ENCODE results near the gene SPHK2.
A peak's percentile ranks its signal among the peaks of the same experiment; 100 is the strongest.
"Not testable (repeated sequence)": the region's sequence is repeated elsewhere in the genome, so short reads cannot be mapped to it uniquely, and the experiment has no call there.

Gene SPHK2

DNA sequence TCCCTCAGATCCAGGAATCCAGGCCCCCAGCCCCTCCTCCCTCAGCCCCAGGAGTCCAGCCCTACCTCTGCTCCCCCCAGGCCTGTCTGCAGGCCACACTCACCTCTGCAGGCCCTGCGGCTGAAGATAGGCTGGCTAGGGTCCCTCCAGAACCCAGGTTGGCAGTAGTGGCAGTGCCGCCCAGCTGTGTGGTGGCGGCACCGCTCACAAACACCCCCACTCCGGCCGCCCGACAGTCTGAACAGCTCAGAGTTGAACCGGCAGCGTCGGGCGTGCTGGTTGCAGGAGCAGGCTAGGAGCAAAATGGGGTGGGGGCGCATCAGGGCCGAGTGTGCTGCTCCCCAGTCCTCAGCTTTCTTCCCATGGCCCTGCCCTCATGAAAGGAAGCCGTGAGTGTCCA lies 45.2 kb downstream of the SPHK2 start:
- no peak for DNase-seq

DNA sequence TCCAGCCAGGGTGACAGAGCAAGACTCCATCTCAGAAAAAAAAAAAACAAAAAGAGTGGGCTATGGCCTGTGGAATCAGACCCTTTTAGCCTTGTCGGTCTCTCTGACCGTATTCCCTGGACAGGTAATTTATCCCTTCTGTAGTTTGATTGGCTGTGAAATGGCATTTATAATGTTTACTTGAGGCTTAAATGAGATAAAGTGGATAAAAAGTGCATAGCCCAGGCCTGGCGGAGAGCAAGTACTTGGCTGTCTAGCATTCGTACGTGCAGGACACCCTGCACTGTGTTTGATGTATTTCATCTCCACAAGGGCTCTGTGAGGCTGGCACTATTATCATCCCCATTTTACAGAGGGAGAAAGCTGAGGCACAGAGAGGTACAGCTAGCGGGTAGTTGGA lies 46.5 kb downstream of the SPHK2 start:
- no peak for DNase-seq

DNA sequence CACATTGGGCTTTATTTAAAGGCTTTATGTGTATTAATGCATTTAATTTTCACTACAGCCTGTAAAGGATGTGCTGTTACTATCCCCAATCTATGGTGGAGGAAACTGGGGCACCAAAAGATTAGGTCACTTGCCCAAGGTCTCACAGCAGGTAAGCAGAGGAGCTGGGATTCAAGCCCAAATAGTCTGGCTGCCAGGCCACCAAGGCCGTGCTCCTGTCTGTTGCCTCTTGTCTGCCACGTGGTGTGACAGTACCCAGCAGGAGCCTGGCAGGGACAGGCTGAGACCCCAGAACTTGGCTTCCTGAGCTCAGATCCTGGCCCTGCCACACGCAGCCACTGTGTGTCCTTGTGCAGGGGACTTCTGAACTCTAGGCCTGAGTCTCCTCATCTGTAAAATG lies 49.0 kb downstream of the SPHK2 start:
- no peak for DNase-seq

DNA sequence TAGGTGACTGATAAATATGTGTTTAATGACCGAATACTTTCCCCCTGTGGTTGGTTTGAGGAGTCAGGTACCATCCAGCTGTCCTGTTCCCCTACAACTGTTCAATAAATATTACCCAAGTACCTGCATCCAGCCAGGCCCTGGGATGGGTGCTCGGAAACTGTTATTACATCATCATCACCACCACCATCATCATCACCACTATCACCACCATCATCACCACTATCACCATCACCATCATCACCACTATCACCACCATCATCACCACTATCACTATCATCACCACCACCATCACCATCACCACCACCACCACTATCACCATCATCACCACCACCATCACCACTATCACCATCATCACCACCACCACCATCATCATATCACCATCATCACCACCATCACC lies 49.5 kb downstream of the SPHK2 start:
- no peak for DNase-seq

DNA sequence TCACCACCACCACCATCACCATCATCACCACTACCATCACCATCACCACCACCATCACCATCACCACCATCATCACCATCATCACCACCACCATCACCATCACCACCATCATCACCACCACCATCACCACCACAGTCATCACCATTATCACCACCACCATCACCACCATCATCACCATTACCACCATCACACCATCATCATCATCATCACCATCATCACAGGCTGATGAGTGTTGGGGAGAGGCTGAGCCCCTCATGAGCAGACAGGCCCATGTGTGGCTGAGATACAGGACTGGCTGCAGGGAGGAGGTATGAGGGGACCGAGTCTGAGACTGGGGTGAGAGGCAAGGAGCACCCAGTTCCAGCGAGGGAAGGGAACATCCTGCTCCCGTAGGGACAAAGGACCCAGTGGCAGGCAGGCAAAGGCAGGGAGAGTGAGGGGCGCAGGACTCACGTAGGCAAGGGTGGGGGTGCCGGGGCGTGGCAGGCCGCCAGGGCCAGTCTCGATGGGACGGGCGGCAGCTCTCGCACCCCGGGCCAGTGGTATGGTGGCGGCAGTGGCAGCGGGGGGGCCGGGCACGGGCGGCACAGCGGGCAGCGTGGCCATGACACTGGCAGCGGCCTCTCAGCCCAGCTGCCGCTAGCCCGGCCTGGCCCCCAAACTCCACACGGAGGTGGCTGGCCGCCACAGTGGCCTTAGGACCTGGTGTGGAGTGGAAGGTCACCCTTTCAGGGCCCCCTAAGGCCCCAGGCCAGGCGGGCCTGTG lies 50.8 kb downstream of the SPHK2 start:
- no peak for DNase-seq

DNA sequence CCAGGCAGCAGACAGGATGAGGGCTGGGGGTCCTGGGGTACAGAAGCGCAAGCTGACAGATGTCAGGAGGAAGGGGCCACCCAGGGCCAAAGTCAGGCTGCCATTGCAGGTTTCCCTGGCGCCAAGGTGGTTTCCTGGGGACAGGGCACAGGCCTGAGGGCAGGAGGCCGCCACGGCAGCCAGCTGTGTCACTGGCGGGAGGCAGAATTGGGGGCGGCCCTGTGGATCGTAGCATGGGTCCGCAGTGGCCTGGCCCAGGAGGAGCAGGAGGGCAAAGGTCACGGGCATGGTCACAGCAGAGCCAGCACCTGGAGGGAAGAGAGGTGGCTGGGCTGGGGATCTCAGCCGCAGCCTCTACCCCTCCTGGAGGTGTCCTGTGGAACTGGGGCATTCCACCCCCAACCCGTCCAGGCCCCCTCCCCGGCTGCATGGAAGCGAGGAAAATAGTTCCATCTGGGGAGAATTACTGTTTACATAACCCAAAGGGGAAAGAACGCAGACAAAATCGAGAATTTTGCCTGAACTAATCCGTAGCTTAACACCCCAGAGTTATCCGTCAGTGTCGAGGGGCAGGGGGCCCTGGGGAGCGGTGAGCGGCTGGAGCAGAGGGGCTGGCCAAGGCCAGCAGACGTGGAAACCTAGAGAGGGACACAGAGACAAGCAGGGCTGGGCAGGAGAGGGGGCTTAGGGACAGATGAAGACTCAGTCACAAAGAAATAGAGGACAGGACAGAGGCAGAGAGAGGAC lies 51.6 kb downstream of the SPHK2 start:
- DNase-seq, result no peak

DNA sequence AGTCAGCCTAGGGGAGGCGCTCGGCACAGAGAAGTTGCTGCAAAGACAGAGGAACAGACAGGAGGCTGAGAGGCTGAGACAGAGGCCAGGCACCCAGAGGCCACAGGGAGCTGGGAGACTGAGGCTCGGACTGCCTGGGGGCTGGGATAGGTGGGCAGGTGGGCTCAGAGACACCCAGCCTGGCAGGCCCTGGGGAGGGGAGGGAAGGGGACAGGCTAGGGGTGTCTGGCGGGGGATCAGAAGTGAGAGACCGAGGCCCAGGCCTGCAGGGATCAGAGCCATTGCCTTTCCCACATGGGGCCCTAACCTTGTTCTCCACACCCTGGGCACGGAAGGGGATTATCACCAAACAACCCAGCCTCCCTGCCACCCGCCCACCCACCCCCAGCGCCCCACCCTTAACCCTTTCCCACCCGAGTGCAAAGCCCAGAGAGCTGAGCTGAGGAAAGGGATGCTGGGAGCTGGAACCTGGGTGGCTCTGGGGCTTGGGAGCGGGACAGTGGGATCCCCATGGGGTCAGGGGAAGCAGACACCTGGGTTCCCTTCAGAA lies 52.2 kb downstream of the SPHK2 start:
- DNase-seq, result peak; percentile 64

DNA sequence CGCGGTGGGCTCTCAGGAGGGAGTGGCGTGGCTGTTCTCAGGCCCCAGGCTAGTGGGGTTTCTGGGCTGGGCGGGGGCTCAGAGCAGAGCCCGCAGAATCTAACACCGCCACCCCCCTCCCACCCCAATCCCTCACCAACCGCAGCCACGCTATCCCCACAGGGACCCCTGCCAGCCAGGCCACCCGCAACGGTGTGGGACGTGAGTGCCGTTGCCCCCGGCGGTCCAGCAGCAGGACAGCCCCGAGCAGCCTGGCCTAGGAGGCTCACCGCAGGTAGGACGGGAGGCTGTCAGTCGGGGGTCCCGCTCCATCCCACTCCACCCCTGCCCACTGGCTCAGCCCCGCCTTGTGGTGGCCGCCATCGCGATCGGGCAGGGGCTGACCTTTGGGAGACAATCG lies 53.7 kb downstream of the SPHK2 start, which contains the start of gene NTN5:
Gene NTN5 (minus strand): TSS at position 24 of the 400 bp plus-strand sequence. CDS start 2,031 bp downstream, outside the sequence.
- no peak for DNase-seq

DNA sequence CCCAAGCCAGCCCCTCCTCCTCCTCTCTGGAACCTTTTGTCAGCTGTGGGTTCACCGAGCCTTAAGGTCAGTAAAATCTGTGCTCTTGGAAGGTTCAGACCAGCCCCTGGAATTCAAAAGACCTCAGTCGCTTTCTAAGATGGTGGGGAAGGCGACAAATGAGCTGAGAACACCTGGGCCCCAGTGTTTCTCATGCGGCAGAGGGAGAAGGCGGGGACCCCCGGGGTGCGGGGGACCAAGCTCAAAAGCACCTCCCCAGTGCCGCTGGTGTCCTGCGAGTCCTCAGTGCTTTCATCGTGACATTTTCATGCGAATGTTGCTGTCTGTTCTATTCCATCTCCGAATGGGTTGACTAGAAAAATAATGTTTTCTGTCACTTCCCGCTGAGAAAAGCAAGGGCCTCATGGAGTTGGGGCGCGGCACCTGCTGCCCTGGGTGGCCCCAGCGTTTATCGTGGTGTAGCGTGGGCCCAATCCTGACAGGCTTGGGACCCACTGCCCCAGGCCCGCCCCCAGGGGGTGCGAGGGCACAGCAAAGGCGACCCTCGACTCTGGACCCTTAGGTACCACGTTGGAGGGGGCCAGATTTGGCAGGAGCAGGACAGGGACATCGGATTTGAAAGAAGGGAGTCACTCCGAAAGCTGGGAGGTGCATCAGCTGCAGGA lies 54.3 kb downstream of the SPHK2 start:
- no peak for DNase-seq

DNA sequence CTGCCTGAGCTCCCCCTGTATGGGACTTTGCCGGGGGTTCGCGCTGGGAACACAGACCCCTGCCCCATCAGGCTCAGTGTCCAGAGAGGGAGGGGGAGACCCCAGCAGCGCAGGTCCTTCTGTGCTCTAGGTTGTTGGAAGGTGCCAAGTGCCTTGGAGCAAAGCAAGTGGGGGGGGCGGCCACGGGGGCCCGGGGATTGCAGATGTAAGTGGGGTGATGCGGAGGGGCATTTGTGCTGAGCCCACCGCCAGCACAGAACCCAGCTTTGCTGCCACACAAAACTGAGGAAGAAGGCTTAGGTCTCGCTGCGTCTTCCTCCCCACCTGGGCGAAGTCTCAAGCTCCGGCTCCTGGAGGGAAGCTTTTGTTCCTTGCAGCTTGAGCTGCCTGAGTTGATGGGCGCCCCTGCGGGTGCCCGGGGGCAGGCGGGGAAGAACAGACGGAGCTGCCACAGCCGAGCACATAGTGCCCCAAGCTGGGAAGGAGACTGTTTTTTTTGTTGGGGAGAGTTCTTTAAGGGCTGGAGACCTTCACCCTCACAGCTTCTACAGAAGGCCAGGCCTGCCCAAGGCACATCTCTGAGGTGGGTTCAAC lies 55.0 kb downstream of the SPHK2 start:
- no peak for DNase-seq

DNA sequence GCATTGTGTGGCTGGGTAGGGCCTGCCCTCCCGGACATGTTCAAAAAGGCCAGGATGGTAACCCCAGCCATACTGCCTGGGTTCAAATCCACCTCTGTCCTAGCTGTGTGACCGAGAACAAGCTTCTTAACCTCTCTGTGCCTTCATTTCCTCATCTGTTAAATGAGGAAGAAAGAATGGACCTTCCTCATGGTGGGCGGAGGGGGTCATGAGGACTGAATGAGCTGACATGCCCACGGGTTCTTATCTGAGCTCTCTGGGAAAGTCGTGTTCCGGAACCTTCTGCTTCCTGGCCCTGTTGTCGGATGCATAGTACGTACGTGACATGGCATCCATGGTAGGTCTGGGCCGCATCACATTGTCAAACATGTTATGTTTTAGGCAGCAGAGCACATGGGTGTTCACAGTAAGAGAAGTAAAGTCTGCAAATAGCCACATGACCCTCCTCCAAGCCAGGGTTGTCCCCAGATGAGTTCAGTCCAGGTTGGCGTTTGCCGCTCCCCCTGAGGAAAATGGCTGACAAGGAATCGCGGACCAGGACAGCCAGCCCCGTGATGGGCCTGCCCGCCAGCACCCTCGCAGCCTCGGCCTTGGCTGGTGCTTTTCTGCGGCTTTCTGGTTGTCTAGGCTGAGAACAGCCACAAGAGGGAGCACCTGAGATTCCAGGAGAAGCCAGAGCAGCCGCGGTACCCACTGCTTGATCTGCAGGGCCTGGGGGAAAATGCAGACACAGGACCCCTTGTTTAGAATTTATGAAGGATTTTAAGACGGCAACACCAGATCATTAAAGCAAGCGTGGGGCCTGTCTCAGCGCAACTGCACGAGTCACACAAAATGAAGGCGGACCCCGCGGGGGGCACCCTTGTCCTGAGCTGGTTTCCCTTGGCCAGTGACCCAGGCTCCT lies 55.9 kb downstream of the SPHK2 start:
- DNase-seq, result peak; percentile 93

DNA sequence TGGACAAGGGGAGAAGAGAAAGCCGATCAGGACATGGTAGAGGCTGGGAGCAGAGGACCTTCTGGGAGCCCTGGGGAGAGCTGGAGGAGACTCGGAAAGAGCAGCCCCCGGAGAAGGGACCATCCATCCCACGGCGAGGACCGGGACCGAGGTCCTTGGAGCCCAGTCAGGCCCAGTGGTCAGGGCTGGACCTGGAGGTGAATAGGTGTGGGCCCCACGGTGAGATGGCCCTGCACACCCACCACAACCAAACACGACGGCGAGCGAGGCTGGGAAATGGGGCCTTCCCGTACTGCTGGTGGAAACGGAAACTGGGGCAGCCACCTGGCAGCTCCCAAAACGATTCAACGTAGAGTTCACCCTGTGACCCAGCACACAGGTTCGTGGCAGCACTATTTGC lies 57.2 kb downstream of the SPHK2 start:
- no peak for DNase-seq

DNA sequence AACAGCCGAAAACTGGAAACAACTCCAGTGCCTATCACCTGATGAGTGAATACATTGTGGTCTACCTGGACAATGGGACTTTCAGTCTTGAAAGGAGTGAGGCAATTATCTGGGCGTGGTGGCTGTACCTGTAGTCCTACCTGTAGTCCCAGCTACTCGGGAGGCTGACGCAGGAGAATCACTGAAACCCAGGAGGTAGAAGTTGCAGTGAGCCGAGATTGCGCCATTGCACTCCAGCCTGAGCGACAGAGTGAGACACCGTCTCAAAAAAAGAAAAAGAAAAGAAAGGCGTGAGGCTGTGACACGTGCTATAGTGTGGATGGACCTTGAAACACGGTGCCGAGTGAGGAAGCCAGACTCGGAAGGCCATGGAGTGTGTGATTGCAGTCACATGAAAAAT lies 57.6 kb downstream of the SPHK2 start:
- DNase-seq, result no peak

DNA sequence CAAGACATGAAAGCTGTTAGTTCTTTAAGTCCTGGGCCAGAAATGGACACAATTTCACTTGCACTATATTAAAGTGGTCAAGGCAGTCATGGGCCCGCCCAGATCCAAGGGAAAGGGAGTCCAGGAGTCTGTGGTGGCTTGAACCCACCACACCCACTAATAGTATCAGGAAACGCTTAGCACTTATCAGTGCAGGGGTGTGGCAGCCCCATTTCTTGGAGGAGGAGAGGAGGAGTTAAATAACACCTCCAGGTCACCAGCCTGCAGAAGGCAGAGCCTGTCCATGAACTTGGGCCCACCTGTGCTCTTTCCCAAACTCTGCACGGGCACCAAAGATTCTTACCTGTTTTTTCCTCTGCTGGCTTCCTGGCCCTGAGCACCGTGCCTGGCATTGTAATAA lies 58.9 kb downstream of the SPHK2 start:
- DNase-seq, result no peak

DNA sequence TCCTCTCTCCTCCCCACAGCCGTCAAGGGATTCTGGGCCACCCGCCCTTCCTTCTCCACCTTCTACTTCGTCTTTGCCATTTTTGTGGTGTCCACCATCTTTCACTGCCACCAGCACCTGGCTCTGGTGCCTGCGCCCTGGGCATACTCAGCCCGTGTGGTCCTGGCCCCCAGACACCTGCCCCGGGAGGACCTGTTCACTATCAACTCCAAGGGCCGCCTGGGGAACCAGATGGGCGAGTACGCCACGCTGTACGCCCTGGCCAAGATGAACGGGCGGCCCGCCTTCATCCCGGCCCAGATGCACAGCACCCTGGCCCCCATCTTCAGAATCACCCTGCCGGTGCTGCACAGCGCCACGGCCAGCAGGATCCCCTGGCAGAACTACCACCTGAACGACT lies 60.7 kb downstream of the SPHK2 start:
- not testable (repeated sequence) for DNase-seq

Measured in NCI-H1694 (cell line).